Measurements from ENCODE around the gene CYB5A. TPM values are rescaled to one million over a fixed set of nuclear protein-coding genes. Genes with fewer than 3 reads are reported as not detected.

Gene CYB5A
- total and polyA plus RNA-seq, 9 of the 15 experiments (the other 6 are each of a cell fraction or from before 2014, with no cell fraction given), result 11.9 to 22.6 (median 14.1) TPM

DNA sequence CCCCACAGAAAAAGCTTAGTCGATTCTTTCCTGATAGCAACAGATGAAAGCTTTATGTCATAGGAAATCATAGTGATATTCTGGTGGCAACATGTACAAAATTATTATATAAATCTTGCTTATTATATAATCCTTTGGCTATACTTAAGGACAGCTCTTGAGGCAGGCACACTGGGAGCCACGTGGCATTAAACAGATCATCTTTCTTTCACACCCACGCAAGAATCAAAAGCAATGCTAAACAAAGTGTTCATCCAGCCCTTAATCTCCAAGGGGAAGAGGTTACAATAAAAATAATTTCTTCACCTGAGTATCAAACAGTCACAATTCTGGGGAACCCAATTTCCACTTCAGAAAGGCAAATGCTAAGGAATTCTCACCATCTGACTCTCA lies 57.8 kb downstream of the CYB5A start:
- H3K27me3 ChIP-seq (ENCODE audit: control insufficient read depth in 2 of 2, insufficient read depth in 2 of 2, low read length in 2 of 2), result no peaks in the 10 kb centered on the region
- DNase-seq (ENCODE audit: extremely low read depth in 1 of 4, low spot score in 3 of 4) (no peak), FAIRE-seq (no peak), ATAC-seq (no peak)
- in situ Hi-C loops (cut with MboI), result no loop called here
- H4K20me1 ChIP-seq (replicated peaks; ENCODE audit: control insufficient read depth, insufficient read depth, low read length), result no peaks in the 10 kb centered on the region
- ChIA-PET POLR2A (no interaction called here), CTCF (ENCODE audit: low intra/inter-chr PET ratio) (no interaction called here)
- H3K9ac ChIP-seq (ENCODE audit: insufficient read depth in 1 of 2, low read depth in 2 of 2, low read length in 2 of 2), result no peak overlapping the region
- 15% methylated on average over 3 of the region's 3 CpGs for WGBS (ENCODE audit: insufficient coverage, low coverage, missing lambda C conversion rate)
- TF ChIP-seq ZBTB7A (IDR thresholded peaks at IDR 0.05; ENCODE audit: borderline replicate concordance, control insufficient read depth, low read depth, low read length) (no peak), U2AF1 (optimal IDR thresholded peaks at IDR 0.05; ENCODE audit: low read depth, low read length) (no peak), EGR1 (conservative IDR thresholded peaks at IDR 0.05) (0 out of 2 replicates have a peak, but pooled peaks have one; percentile 5), NONO (IDR thresholded peaks at IDR 0.05; ENCODE audit: low read depth in 2 of 2, low read length in 1 of 2) (no peak)
- intact Hi-C loops (cut with micrococcal nuclease), result no loop called here
- no peaks in the 10 kb centered on the region for H3K79me2 ChIP-seq (ENCODE audit: control insufficient read depth, insufficient read depth, low read length)
- BruUV-seq (replicated peaks), result no TSS peak
- no peak overlapping the region for H3K4me3 ChIP-seq
- no peak overlapping the region for H3K4me2 ChIP-seq (ENCODE audit: insufficient read depth, low read length)
- H3K9me1 ChIP-seq (ENCODE audit: control insufficient read depth, insufficient read depth, low read length), result no peaks in the 10 kb centered on the region
- H3K27ac ChIP-seq (ENCODE audit: extremely low read depth, low read depth, low read length), result no peak overlapping the region
- no peaks in the 10 kb centered on the region for H3K9me3 ChIP-seq (replicated peaks; ENCODE audit: control insufficient read depth, insufficient read depth, low read depth, low read length)
- H3K36me3 ChIP-seq (ENCODE audit: control insufficient read depth, insufficient read depth, low read length), result no peaks in the 10 kb centered on the region
- H3K4me1 ChIP-seq (replicated peaks in 1 of 2; ENCODE audit: control insufficient read depth in 2 of 2, insufficient read depth in 2 of 2, low read length in 2 of 2), result 0 out of 5 replicates have a peak, but pooled peaks cover 0 to 6% of the 10 kb centered on the region in 2 experiments
- H2AFZ ChIP-seq (ENCODE audit: low read depth, low read length), result peak overlapping the region; percentile 82

DNA sequence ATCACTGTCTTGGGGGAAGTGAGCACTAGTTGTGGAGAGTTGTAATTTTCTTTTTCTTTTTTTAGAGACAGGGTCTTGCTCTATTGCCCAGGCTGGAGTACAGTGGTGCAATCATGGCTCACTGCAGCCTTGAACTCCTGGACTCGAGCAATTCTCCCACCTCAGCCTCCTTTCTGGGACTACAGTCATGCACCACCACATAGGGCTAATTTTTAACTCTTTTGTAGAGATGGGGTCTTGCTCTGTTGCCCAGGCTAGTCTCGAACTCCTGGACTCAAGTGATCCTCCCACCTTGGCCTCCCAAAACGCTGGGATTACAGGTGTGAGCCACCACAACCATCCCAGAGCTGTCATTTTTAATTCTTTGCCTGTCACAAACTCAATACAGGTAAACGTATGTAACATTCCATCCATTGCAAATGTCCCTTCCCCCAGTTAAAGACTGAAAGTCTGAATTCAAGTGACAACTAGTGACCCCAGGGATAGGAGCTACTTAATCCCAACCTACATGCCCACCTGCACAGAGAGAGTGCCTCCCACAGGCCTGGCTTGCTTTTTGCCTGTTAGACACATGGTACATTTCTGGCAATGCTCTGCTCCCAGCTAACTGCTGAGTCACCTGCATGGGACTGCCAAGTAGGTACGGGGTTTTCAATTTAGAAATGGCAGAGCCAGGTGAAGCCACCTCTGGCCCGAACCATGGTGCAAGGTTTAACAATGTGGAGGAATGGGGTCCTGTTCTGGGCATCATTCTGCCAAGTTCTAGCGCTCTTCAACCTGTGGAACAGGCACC lies 60.6 kb downstream of the CYB5A start:
- no peaks in the 10 kb centered on the region for H4K20me1 ChIP-seq (replicated peaks; ENCODE audit: control insufficient read depth, insufficient read depth, low read length)
- in situ Hi-C loops (cut with MboI) (no loop called here), intact Hi-C loops (cut with micrococcal nuclease) (no loop called here)
- WGBS (ENCODE audit: insufficient coverage, low coverage, missing lambda C conversion rate), result 30% methylated on average over 5 of the region's 7 CpGs
- H3K36me3 ChIP-seq (ENCODE audit: control insufficient read depth, insufficient read depth, low read length), result no peaks in the 10 kb centered on the region
- no peaks in the 10 kb centered on the region for H3K9me3 ChIP-seq (replicated peaks; ENCODE audit: control insufficient read depth, insufficient read depth, low read depth, low read length)
- no peak overlapping the region for H3K9ac ChIP-seq (ENCODE audit: insufficient read depth in 1 of 2, low read depth in 2 of 2, low read length in 2 of 2)
- no peak overlapping the region for H3K4me2 ChIP-seq (ENCODE audit: insufficient read depth, low read length)
- H3K79me2 ChIP-seq (ENCODE audit: control insufficient read depth, insufficient read depth, low read length), result no peaks in the 10 kb centered on the region
- ChIA-PET CTCF (ENCODE audit: low intra/inter-chr PET ratio) (no interaction called here), POLR2A (no interaction called here)
- FAIRE-seq (no peak), DNase-seq (ENCODE audit: extremely low read depth in 1 of 4, low spot score in 3 of 4) (no peak), ATAC-seq (no peak)
- H3K9me1 ChIP-seq (ENCODE audit: control insufficient read depth, insufficient read depth, low read length), result no peaks in the 10 kb centered on the region
- peaks cover 0 to 6% of the 10 kb centered on the region in 2 experiments; a peak in 2 of 5 replicates for H3K4me1 ChIP-seq (replicated peaks in 1 of 2; ENCODE audit: control insufficient read depth in 2 of 2, insufficient read depth in 2 of 2, low read length in 2 of 2)
- no peak overlapping the region for H3K27ac ChIP-seq (ENCODE audit: extremely low read depth, low read depth, low read length)
- no TSS peak for BruUV-seq (replicated peaks)
- no peaks in the 10 kb centered on the region for H3K27me3 ChIP-seq (ENCODE audit: control insufficient read depth in 2 of 2, insufficient read depth in 2 of 2, low read length in 2 of 2)
- H2AFZ ChIP-seq (ENCODE audit: low read depth, low read length), result no peak overlapping the region
- H3K4me3 ChIP-seq, result no peak overlapping the region
- TF ChIP-seq NFE2 (IDR thresholded peaks at IDR 0.05; ENCODE audit: low read depth) (peak; percentile 33; the same call in 1 of the 2 replicates), HDAC3 (IDR thresholded peaks at IDR 0.05; ENCODE audit: borderline replicate concordance, partially characterized antibody) (no peak), CHCHD3 (CRISPR knock-in tag; IDR thresholded peaks at IDR 0.05) (no peak), FOS (IDR thresholded peaks at IDR 0.05; ENCODE audit: extremely low read depth, insufficient read length) (no peak)
- TF ChIP-seq, protein P1, sequence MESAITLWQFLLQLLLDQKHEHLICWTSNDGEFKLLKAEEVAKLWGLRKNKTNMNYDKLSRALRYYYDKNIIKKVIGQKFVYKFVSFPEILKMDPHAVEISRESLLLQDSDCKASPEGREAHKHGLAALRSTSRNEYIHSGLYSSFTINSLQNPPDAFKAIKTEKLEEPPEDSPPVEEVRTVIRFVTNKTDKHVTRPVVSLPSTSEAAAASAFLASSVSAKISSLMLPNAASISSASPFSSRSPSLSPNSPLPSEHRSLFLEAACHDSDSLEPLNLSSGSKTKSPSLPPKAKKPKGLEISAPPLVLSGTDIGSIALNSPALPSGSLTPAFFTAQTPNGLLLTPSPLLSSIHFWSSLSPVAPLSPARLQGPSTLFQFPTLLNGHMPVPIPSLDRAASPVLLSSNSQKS (CRISPR knock-in tag; IDR thresholded peaks at IDR 0.05), result no peak
- TF ChIP-seq, protein P2, sequence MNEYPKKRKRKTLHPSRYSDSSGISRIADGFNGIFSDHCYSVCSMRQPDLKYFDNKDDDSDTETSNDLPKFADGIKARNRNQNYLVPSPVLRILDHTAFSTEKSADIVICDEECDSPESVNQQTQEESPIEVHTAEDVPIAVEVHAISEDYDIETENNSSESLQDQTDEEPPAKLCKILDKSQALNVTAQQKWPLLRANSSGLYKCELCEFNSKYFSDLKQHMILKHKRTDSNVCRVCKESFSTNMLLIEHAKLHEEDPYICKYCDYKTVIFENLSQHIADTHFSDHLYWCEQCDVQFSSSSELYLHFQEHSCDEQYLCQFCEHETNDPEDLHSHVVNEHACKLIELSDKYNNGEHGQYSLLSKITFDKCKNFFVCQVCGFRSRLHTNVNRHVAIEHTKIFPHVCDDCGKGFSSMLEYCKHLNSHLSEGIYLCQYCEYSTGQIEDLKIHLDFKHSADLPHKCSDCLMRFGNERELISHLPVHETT (CRISPR knock-in tag; conservative IDR thresholded peaks at IDR 0.05 in 1 of 2, IDR thresholded peaks at IDR 0.05 in 1 of 2), result no peak
- TF ChIP-seq, protein P3, sequence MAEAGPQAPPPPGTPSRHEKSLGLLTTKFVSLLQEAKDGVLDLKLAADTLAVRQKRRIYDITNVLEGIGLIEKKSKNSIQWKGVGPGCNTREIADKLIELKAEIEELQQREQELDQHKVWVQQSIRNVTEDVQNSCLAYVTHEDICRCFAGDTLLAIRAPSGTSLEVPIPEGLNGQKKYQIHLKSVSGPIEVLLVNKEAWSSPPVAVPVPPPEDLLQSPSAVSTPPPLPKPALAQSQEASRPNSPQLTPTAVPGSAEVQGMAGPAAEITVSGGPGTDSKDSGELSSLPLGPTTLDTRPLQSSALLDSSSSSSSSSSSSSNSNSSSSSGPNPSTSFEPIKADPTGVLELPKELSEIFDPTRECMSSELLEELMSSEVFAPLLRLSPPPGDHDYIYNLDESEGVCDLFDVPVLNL (CRISPR knock-in tag; IDR thresholded peaks at IDR 0.05; ENCODE audit: low read depth), result no peak
